ENCODE results near the gene RPS23. TPM values are rescaled to one million over a fixed set of nuclear protein-coding genes. Genes with fewer than 3 reads are reported as not detected.

The RPS23 gene
- polyA plus RNA-seq (2013, experiment 1 of 2), result 2,481 TPM
- 2,521 TPM for polyA plus RNA-seq (2013, experiment 2 of 2)

GRCh38 chr5:82277987-82278710, at the start of gene RPS23:
Gene RPS23, minus strand, starts transcription at chr5:82278354. Its CDS starts 31 bp downstream, at chr5:82278323.
- Histone ChIP-seq H3K4me1 (ENCODE audit: control insufficient read depth, insufficient read depth, low read length, poor library complexity, severe bottlenecking) (peaks cover 4% of the 10 kb centered on the region), H3K4me3 (ENCODE audit: extremely low read depth, insufficient read depth, low read length, poor library complexity, severe bottlenecking) (peak within 1 kb of the TSS; percentile 86), H3K36me3 (ENCODE audit: control insufficient read depth, insufficient read depth, low read length) (peaks cover 42% of the 10 kb centered on the region), H3K27ac (ENCODE audit: low read depth, low read length, severe bottlenecking) (peak within 1 kb of the TSS; percentile 95), H3K9me3 (ENCODE audit: control insufficient read depth, low read length) (no peaks in the 10 kb centered on the region)
- 0 to 1% methylated on average over 36 to 52 of the region's 60 CpGs for whole genome bisulfite sequencing, 2 experiments (ENCODE audit: insufficient coverage in 2 of 2)

- no peak overlapping the region for H3K4me3 ChIP-seq (ENCODE audit: extremely low read depth, insufficient read depth, low read length, poor library complexity, severe bottlenecking)
- H3K9me3 ChIP-seq (ENCODE audit: control insufficient read depth, low read length), result peaks cover 4% of the 10 kb centered on the region
- H3K36me3 ChIP-seq (ENCODE audit: control insufficient read depth, insufficient read depth, low read length), result no peaks in the 10 kb centered on the region
- H3K27ac ChIP-seq (ENCODE audit: low read depth, low read length, severe bottlenecking), result no peak overlapping the region
- H3K4me1 ChIP-seq (ENCODE audit: control insufficient read depth, insufficient read depth, low read length, poor library complexity, severe bottlenecking), result peaks cover 7% of the 10 kb centered on the region
Measured at GRCh38 chr5:82327941-82328340, 49.8 kb upstream of the RPS23 start.

GRCh38 chr5:82325996-82326395, 47.8 kb upstream of the RPS23 start:
- no peak overlapping the region for H3K4me3 ChIP-seq (ENCODE audit: extremely low read depth, insufficient read depth, low read length, poor library complexity, severe bottlenecking)
- peaks cover 4% of the 10 kb centered on the region for H3K9me3 ChIP-seq (ENCODE audit: control insufficient read depth, low read length)
- H3K27ac ChIP-seq (ENCODE audit: low read depth, low read length, severe bottlenecking), result no peak overlapping the region
- WGBS, 2 experiments (ENCODE audit: insufficient coverage in 2 of 2), result no CpG with 5 or more reads among the region's 1 CpG
- H3K4me1 ChIP-seq (ENCODE audit: control insufficient read depth, insufficient read depth, low read length, poor library complexity, severe bottlenecking), result no peaks in the 10 kb centered on the region
- H3K36me3 ChIP-seq (ENCODE audit: control insufficient read depth, insufficient read depth, low read length), result no peaks in the 10 kb centered on the region

- Histone ChIP-seq H3K4me3 (ENCODE audit: extremely low read depth, insufficient read depth, low read length, poor library complexity, severe bottlenecking) (no peak overlapping the region), H3K36me3 (ENCODE audit: control insufficient read depth, insufficient read depth, low read length) (no peaks in the 10 kb centered on the region), H3K9me3 (ENCODE audit: control insufficient read depth, low read length) (peaks cover 4% of the 10 kb centered on the region), H3K4me1 (ENCODE audit: control insufficient read depth, insufficient read depth, low read length, poor library complexity, severe bottlenecking) (no peaks in the 10 kb centered on the region), H3K27ac (ENCODE audit: low read depth, low read length, severe bottlenecking) (no peak overlapping the region)
- WGBS, 2 experiments (ENCODE audit: insufficient coverage in 2 of 2), result 89 to 99% methylated on average over 8 to 10 of the region's 10 CpGs
Measured at GRCh38 chr5:82325155-82325554, 47.0 kb upstream of the RPS23 start.

- H3K4me3 ChIP-seq (ENCODE audit: extremely low read depth, insufficient read depth, low read length, poor library complexity, severe bottlenecking), result no peak overlapping the region
- H3K4me1 ChIP-seq (ENCODE audit: control insufficient read depth, insufficient read depth, low read length, poor library complexity, severe bottlenecking), result no peaks in the 10 kb centered on the region
- no peaks in the 10 kb centered on the region for H3K36me3 ChIP-seq (ENCODE audit: control insufficient read depth, insufficient read depth, low read length)
- no peak overlapping the region for H3K27ac ChIP-seq (ENCODE audit: low read depth, low read length, severe bottlenecking)
- WGBS, 2 experiments (ENCODE audit: insufficient coverage in 2 of 2), result 100% methylated on average over 1 of the region's 2 CpGs
- H3K9me3 ChIP-seq (ENCODE audit: control insufficient read depth, low read length), result no peaks in the 10 kb centered on the region
Measured at GRCh38 chr5:82320966-82321365, 42.8 kb upstream of the RPS23 start.

- Histone ChIP-seq H3K36me3 (ENCODE audit: control insufficient read depth, insufficient read depth, low read length) (no peaks in the 10 kb centered on the region), H3K27ac (ENCODE audit: low read depth, low read length, severe bottlenecking) (no peak overlapping the region), H3K9me3 (ENCODE audit: control insufficient read depth, low read length) (no peaks in the 10 kb centered on the region), H3K4me3 (ENCODE audit: extremely low read depth, insufficient read depth, low read length, poor library complexity, severe bottlenecking) (no peak overlapping the region), H3K4me1 (ENCODE audit: control insufficient read depth, insufficient read depth, low read length, poor library complexity, severe bottlenecking) (no peaks in the 10 kb centered on the region)
- 88 to 94% methylated on average over 4 to 5 of the region's 5 CpGs for WGBS, 2 experiments (ENCODE audit: insufficient coverage in 2 of 2)
Measured at GRCh38 chr5:82319651-82320376, 41.7 kb upstream of the RPS23 start.

GRCh38 chr5:82319192-82319591, 41.0 kb upstream of the RPS23 start:
- WGBS, 2 experiments (ENCODE audit: insufficient coverage in 2 of 2), result 89 to 100% methylated on average over 1 of the region's 2 CpGs
- H3K4me1 ChIP-seq (ENCODE audit: control insufficient read depth, insufficient read depth, low read length, poor library complexity, severe bottlenecking), result no peaks in the 10 kb centered on the region
- no peak overlapping the region for H3K4me3 ChIP-seq (ENCODE audit: extremely low read depth, insufficient read depth, low read length, poor library complexity, severe bottlenecking)
- H3K9me3 ChIP-seq (ENCODE audit: control insufficient read depth, low read length), result no peaks in the 10 kb centered on the region
- H3K36me3 ChIP-seq (ENCODE audit: control insufficient read depth, insufficient read depth, low read length), result no peaks in the 10 kb centered on the region
- H3K27ac ChIP-seq (ENCODE audit: low read depth, low read length, severe bottlenecking), result no peak overlapping the region

- WGBS, 2 experiments (ENCODE audit: insufficient coverage in 2 of 2), result 91 to 97% methylated on average over 3 of the region's 4 CpGs
- H3K27ac ChIP-seq (ENCODE audit: low read depth, low read length, severe bottlenecking), result no peak overlapping the region
- H3K9me3 ChIP-seq (ENCODE audit: control insufficient read depth, low read length), result no peaks in the 10 kb centered on the region
- peaks cover 13% of the 10 kb centered on the region for H3K4me1 ChIP-seq (ENCODE audit: control insufficient read depth, insufficient read depth, low read length, poor library complexity, severe bottlenecking)
- no peaks in the 10 kb centered on the region for H3K36me3 ChIP-seq (ENCODE audit: control insufficient read depth, insufficient read depth, low read length)
- H3K4me3 ChIP-seq (ENCODE audit: extremely low read depth, insufficient read depth, low read length, poor library complexity, severe bottlenecking), result no peak overlapping the region
Measured at GRCh38 chr5:82314964-82315758, 37.0 kb upstream of the RPS23 start.

- peak overlapping the region; percentile 18 for H3K27ac ChIP-seq (ENCODE audit: low read depth, low read length, severe bottlenecking)
- 69 to 78% methylated on average over 4 to 5 of the region's 5 CpGs for WGBS, 2 experiments (ENCODE audit: insufficient coverage in 2 of 2)
- no peak overlapping the region for H3K4me3 ChIP-seq (ENCODE audit: extremely low read depth, insufficient read depth, low read length, poor library complexity, severe bottlenecking)
Measured at GRCh38 chr5:82313016-82313415, 34.9 kb upstream of the RPS23 start.

GRCh38 chr5:82312373-82312856, 34.3 kb upstream of the RPS23 start:
- peaks cover 13% of the 10 kb centered on the region for H3K4me1 ChIP-seq (ENCODE audit: control insufficient read depth, insufficient read depth, low read length, poor library complexity, severe bottlenecking)
- H3K9me3 ChIP-seq (ENCODE audit: control insufficient read depth, low read length), result peaks cover 6% of the 10 kb centered on the region
- WGBS, 2 experiments (ENCODE audit: insufficient coverage in 2 of 2), result 40 to 69% methylated on average over 4 to 11 of the region's 17 CpGs
- H3K27ac ChIP-seq (ENCODE audit: low read depth, low read length, severe bottlenecking), result peak overlapping the region; percentile 18
- H3K4me3 ChIP-seq (ENCODE audit: extremely low read depth, insufficient read depth, low read length, poor library complexity, severe bottlenecking), result no peak overlapping the region
- no peaks in the 10 kb centered on the region for H3K36me3 ChIP-seq (ENCODE audit: control insufficient read depth, insufficient read depth, low read length)

More at GRCh38 chr5:82313016-82313415, 34.9 kb upstream of the RPS23 start:
- Histone ChIP-seq H3K9me3 (ENCODE audit: control insufficient read depth, low read length) (peaks cover 6% of the 10 kb centered on the region), H3K36me3 (ENCODE audit: control insufficient read depth, insufficient read depth, low read length) (no peaks in the 10 kb centered on the region), H3K4me1 (ENCODE audit: control insufficient read depth, insufficient read depth, low read length, poor library complexity, severe bottlenecking) (peaks cover 13% of the 10 kb centered on the region)
